Measurements from ENCODE around the gene CELA3A. TPM values are rescaled to one million over a fixed set of nuclear protein-coding genes. Genes with fewer than 3 reads are reported as not detected.

The CELA3A gene
- total RNA-seq, 2 donors from 2014 or later = 37,316 to 51,622 TPM

- intact Hi-C loops (cut with DNase I) = no loop called here
- TF ChIP-seq POLR2A (IDR thresholded peaks at IDR 0.05) (no peak), CTCF (IDR thresholded peaks at IDR 0.05) (no peak)
- ATAC-seq = no peak
- Histone ChIP-seq H3K27ac (peak overlapping the region in 1 of 4 donors; percentile 51), H3K4me1 (peaks cover 50% of the 10 kb centered on the region), H3K4me3 (no peak overlapping the region), H3K27me3 (no peaks in the 10 kb centered on the region), H3K36me3 (replicated peaks in 1 of 2; ENCODE audit: insufficient read depth in 1 of 2, low read depth in 2 of 2) (no peaks in the 10 kb centered on the region), H3K9me3 (peaks cover 0 to 3% (median 0%) of the 10 kb centered on the region in 3 donors)
- 19 to 33% methylated on average over 1 of the region's 1 CpG for WGBS, 2 donors
- DNase-seq = no peak
Measured at GRCh38 chr1:22056043-22056442, 54.6 kb downstream of the CELA3A start.

GRCh38 chr1:22056936-22057335, 55.5 kb downstream of the CELA3A start:
- Histone ChIP-seq H3K27ac (peak overlapping the region in 1 of 4 donors; percentile 51), H3K27me3 (no peaks in the 10 kb centered on the region), H3K36me3 (replicated peaks in 1 of 2; ENCODE audit: insufficient read depth in 1 of 2, low read depth in 2 of 2) (no peaks in the 10 kb centered on the region), H3K9me3 (peaks cover 0 to 3% (median 0%) of the 10 kb centered on the region in 3 donors), H3K4me1 (peaks cover 56% of the 10 kb centered on the region), H3K4me3 (no peak overlapping the region)
- ATAC-seq = no peak
- WGBS, 2 donors = 50 to 52% methylated on average over 2 of the region's 2 CpGs
- DNase-seq = no peak
- intact Hi-C loops (cut with DNase I) = no loop called here
- TF ChIP-seq POLR2A (IDR thresholded peaks at IDR 0.05) (no peak), CTCF (IDR thresholded peaks at IDR 0.05) (no peak)

GRCh38 chr1:22057861-22058260, 56.4 kb downstream of the CELA3A start:
- peaks cover 0 to 3% (median 0%) of the 10 kb centered on the region in 3 donors for H3K9me3 ChIP-seq
- H3K27ac ChIP-seq = peak overlapping the region in 1 of 4 donors; percentile 5
- TF ChIP-seq POLR2A (IDR thresholded peaks at IDR 0.05) (no peak), CTCF (IDR thresholded peaks at IDR 0.05) (no peak)
- 90 to 91% methylated on average over 10 of the region's 10 CpGs for WGBS, 2 donors
- H3K36me3 ChIP-seq (replicated peaks in 1 of 2; ENCODE audit: insufficient read depth in 1 of 2, low read depth in 2 of 2) = no peaks in the 10 kb centered on the region
- no peak for ATAC-seq
- no peak for DNase-seq
- H3K27me3 ChIP-seq = no peaks in the 10 kb centered on the region
- intact Hi-C loops (cut with DNase I) = no loop called here
- peaks cover 64% of the 10 kb centered on the region for H3K4me1 ChIP-seq
- no peak overlapping the region for H3K4me3 ChIP-seq

Small RNA genes lying within 50 kb of the gene (small RNA-seq; reads per million reads assigned to genes)
- gene RN7SL186P (not detected), gene RN7SL386P (not detected), gene RNU6-1022P (not detected), gene RNU6-776P (not detected)

Other genes starting within 250 kb of the CELA3A start
- 10 to 100 TPM; 25.4 to 72.9 TPM for gene USP48, start 218.5 kb upstream of the CELA3A start, total RNA-seq
- gene LDLRAD2, start 189.4 kb upstream of the CELA3A start, total RNA-seq = 1 to 10 TPM in 1 of 2 donors, not detected in 1; 2.3 TPM
- gene HSPG2, start 64.3 kb upstream of the CELA3A start, total RNA-seq = 100 to 1,000 TPM in 1 of 2 donors, 10 to 100 TPM in 1; 87.7 to 179 TPM
- gene CELA3B, start 24.6 kb upstream of the CELA3A start, total RNA-seq = over 10,000 TPM; 12,815 to 27,120 TPM
- gene CDC42, start 51.1 kb downstream of the CELA3A start, total RNA-seq = 10 to 100 TPM; 39.9 to 72.1 TPM
- 1 to 10 TPM in 1 of 2 donors, under 1 TPM in 1; 0.52 to 1.3 TPM for gene WNT4, start 141.4 kb downstream of the CELA3A start, total RNA-seq